K562 (cell line): ENCODE results near the gene MAPKAPK2. TPM values are rescaled to one million over a fixed set of nuclear protein-coding genes. Genes with fewer than 3 reads are reported as not detected.
A peak's percentile ranks its signal among the peaks of the same experiment; 100 is the strongest.

ENCODE experiments used
- CHD2 ChIP-seq: IDR thresholded peaks from 2 replicates; pipeline ENCODE4 v1.6.1; 2011; ENCODE audit warnings: low read depth, low read length
- ETV5 ChIP-seq: sonication (generic); formaldehyde crosslinking; IDR thresholded peaks from 2 replicates; pipeline ENCODE4 v1.4.0; 2020; ENCODE audit warnings: low read depth, mild to moderate bottlenecking, missing genetic modification reagents
- EZH2 ChIP-seq: IDR thresholded peaks from 2 replicates; pipeline ENCODE4 v1.6.1; 2012; ENCODE audit warnings: low read depth, mild to moderate bottlenecking, inconsistent platforms, low read length, borderline replicate concordance
- FOS ChIP-seq: IDR thresholded peaks from 3 replicates; pipeline ENCODE4 v1.6.1; 2011; ENCODE audit not compliant: insufficient read length; ENCODE audit errors: extremely low read depth
- KLF16 ChIP-seq: IDR thresholded peaks from 2 replicates; pipeline ENCODE4 v1.6.1; 2016; ENCODE audit warnings: antibody characterized with exemption
- NRF1 ChIP-seq, 2 experiments: fragments of 450-650 bp; IDR thresholded peaks in 1 of 2; conservative IDR thresholded peaks in 1 of 2; 2 replicates each; pipeline ENCODE4 v1.6.1; 2014; ENCODE audit warnings: mild to moderate bottlenecking in 2 of 2
- POLR2AphosphoS2 ChIP-seq: IDR thresholded peaks from 2 replicates; pipeline ENCODE4 v1.6.1; 2012; ENCODE audit warnings: low read length, improper control_type of control experiment
- POLR2G ChIP-seq: fragments of 200-400 bp; formaldehyde crosslinking; IDR thresholded peaks from 2 replicates; pipeline ENCODE4 v1.6.1; 2017; ENCODE audit warnings: low read depth, mild to moderate bottlenecking, antibody characterized with exemption, low read length, moderate library complexity
- REST ChIP-seq, 2 experiments: fragments of 450-650 bp; formaldehyde crosslinking in 1 of 2; IDR thresholded peaks; 2 replicates each; pipeline versions ENCODE4 v1.4.0 to v1.6.1; 2014 to 2020; ENCODE audit warnings: mild to moderate bottlenecking in 2 of 2, borderline replicate concordance in 1 of 2, low read depth in 1 of 2
- SAFB ChIP-seq: fragments of 200-400 bp; formaldehyde crosslinking; IDR thresholded peaks from 2 replicates; pipeline ENCODE4 v1.6.1; 2017; ENCODE audit warnings: low read depth, low read length, borderline replicate concordance
- SIN3A ChIP-seq, 2 experiments: fragments of 150-350 bp in 1 of 2; IDR thresholded peaks; 2 replicates each; pipeline ENCODE4 v1.6.1; 2011 to 2016; ENCODE audit warnings: borderline replicate concordance in 2 of 2, low read depth in 2 of 2, low read length in 2 of 2, mild to moderate bottlenecking in 2 of 2, moderate library complexity in 2 of 2; ENCODE audit not compliant: control insufficient read depth in 1 of 2
- SLC30A9 ChIP-seq: fragments of 250-450 bp; sonication (Bioruptor Pico); IDR thresholded peaks from 2 replicates; pipeline ENCODE4 v1.8.0; 2022; ENCODE audit warnings: mild to moderate bottlenecking, moderate library complexity
- TFAM ChIP-seq: fragments of 250-450 bp; sonication (Bioruptor Pico); conservative IDR thresholded peaks from 2 replicates; pipeline ENCODE4 v1.5.0; 2021; ENCODE audit warnings: mild to moderate bottlenecking, moderate library complexity
- ZBTB1 ChIP-seq: sonication (generic); formaldehyde crosslinking; IDR thresholded peaks from 2 replicates; pipeline ENCODE4 v1.8.1; 2023; ENCODE audit warnings: missing genetic modification reagents, low read depth, mild to moderate bottlenecking, borderline replicate concordance
- ZBTB34 ChIP-seq: fragments of 250-450 bp; sonication (Bioruptor Pico); IDR thresholded peaks from 2 replicates; pipeline ENCODE4 v1.8.0; 2021; ENCODE audit warnings: mild to moderate bottlenecking, moderate library complexity
- polyA plus RNA-seq, 8 experiments: library from polyadenylated mRNA; depleted of rRNA in 4 of 8; stranded (reverse) in 5 of 8; unstranded in 3 of 8; fragments of >200 nt; fragmentation: Nextera tagmentation in 2 of 8; fragmentation: Illumina TruSeq in 1 of 8; extraction: Ambion mirVana in 2 of 8; extraction: Trizol in 1 of 8; gene quantifications; 2 replicates each; pipeline versions ENCODE4 v1.2.1 to v1.2.3, GENCODE V29; 2011 to 2014; ENCODE audit warnings: inconsistent platforms in 1 of 8, missing spikeins in 1 of 8
- total RNA-seq, 7 experiments: library from RNA; depleted of rRNA in 6 of 7; stranded (reverse); fragments of >200 nt in 6 of 7; fragmentation: Illumina TruSeq in 2 of 7; extraction: Trizol in 2 of 7; gene quantifications; 2 replicates each; pipeline versions ENCODE4 v1.2.1 to v1.2.3, GENCODE V29; 2011 to 2021; ENCODE audit warnings: low replicate concordance in 1 of 7
- TF ChIP-seq, protein P1 (sequence below): fragments of 450-650 bp; conservative IDR thresholded peaks from 2 replicates; pipeline ENCODE4 v1.6.1; 2016; ENCODE audit warnings: missing genetic modification characterization, low read depth, mild to moderate bottlenecking, missing compliant biosample characterization, moderate library complexity

The MAPKAPK2 gene
- total and polyA plus RNA-seq, 9 of the 15 experiments (the other 6 are each of a cell fraction or from before 2014, with no cell fraction given) = 0.63 to 94.2 (median 52.1) TPM

GRCh38 chr1:206672011-206672688 lies 12.6 kb upstream of the MAPKAPK2 start (continued):
- TF ChIP-seq ZBTB34 (CRISPR knock-in tag) (no peak), NRF1 (conservative IDR thresholded peaks at IDR 0.05 in 1 of 2, IDR thresholded peaks at IDR 0.05 in 1 of 2) (no peak), REST (IDR thresholded peaks at IDR 0.05; ENCODE audit: borderline replicate concordance) (0 out of 2 replicates have a peak, but pooled peaks have one; percentile 11), REST (CRISPR knock-in tag; IDR thresholded peaks at IDR 0.05; ENCODE audit: low read depth) (no peak), ZBTB1 (no peak), EZH2 (no peak), POLR2AphosphoS2 (no peak), FOS (no peak), CHD2 (no peak), KLF16 (peak; percentile 79; the same call in 1 of the 2 replicates), SLC30A9 (CRISPR knock-in tag) (no peak), SIN3A (IDR thresholded peaks at IDR 0.05; ENCODE audit: borderline replicate concordance in 2 of 2, control insufficient read depth in 1 of 2, low read depth in 2 of 2, low read length in 2 of 2) (no peak), TFAM (CRISPR knock-in tag) (no peak), SAFB (no peak), POLR2G (no peak), ETV5 (no peak)
- TF ChIP-seq, protein P1, sequence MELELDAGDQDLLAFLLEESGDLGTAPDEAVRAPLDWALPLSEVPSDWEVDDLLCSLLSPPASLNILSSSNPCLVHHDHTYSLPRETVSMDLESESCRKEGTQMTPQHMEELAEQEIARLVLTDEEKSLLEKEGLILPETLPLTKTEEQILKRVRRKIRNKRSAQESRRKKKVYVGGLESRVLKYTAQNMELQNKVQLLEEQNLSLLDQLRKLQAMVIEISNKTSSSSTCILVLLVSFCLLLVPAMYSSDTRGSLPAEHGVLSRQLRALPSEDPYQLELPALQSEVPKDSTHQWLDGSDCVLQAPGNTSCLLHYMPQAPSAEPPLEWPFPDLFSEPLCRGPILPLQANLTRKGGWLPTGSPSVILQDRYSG (tag) = no peak
